ENCODE results near the gene GRIP2. TPM values are rescaled to one million over a fixed set of nuclear protein-coding genes. Genes with fewer than 3 reads are reported as not detected.

The GRIP2 gene
- total and polyA plus RNA-seq, 2 donors (not counting 3 experiments of a cell fraction or from before 2014, with no cell fraction given) = not detected

DNA sequence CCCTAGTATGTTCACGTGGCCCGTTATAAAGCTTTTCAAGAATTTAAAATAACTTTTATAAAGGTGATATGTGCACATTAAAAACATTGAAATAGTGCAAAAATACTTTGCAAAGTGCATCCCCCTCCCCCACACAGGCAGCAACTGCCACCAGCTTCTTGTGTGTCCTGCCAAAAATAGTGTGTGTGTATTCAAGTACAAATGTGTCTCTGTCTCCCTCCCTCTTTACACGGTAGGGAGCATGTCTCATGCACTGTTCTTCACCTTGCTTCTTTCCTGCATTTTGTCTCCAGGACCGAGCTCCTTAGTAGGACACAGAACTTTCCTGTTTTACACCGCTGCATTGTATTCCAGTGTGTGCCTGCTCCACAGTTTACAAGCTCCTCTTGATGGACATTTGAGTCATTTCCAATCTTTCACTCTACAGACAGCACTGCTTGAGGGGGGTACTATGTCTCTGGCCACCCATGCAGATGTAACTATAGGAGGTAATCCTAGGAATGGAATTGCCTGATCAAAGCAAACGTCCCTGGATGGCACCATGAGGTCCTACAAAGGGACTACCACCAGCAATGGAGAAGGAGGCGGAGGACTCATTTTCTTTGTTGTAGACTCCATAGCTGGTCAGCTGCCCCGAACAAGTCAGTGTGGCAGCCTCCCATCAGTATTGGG lies 85.4 kb downstream of the GRIP2 start:
- DNase-seq (ENCODE audit: low read depth, low spot score) (no peak), FAIRE-seq (no peak)
- Histone ChIP-seq H3K36me3 (ENCODE audit: control insufficient read depth in 2 of 2, extremely low read depth in 1 of 2, insufficient read depth in 2 of 2, low read length in 2 of 2) (no peaks in the 10 kb centered on the region), H3K9me1 (replicated peaks; ENCODE audit: control insufficient read depth, extremely low read depth, insufficient read depth, low read length) (no peaks in the 10 kb centered on the region), H2AFZ (ENCODE audit: low read depth, low read length) (no peak overlapping the region), H3K27me3 (ENCODE audit: control insufficient read depth in 2 of 2, insufficient read depth in 2 of 2, low read length in 2 of 2) (no peaks in the 10 kb centered on the region), H3K9me3 (replicated peaks; ENCODE audit: control insufficient read depth, insufficient read depth, low read length) (no peaks in the 10 kb centered on the region), H3K79me2 (ENCODE audit: control insufficient read depth, insufficient read depth, low read length) (no peaks in the 10 kb centered on the region), H3K27ac (ENCODE audit: insufficient read depth, low read depth, low read length) (no peak overlapping the region), H3K9ac (replicated peaks; ENCODE audit: extremely low read depth, insufficient read depth, low read length) (no peak overlapping the region), H3K4me3 (replicated peaks in 1 of 3; ENCODE audit: insufficient read depth in 1 of 3, low read depth in 1 of 3, low read length in 3 of 3) (no peak overlapping the region), H3K4me1 (ENCODE audit: control insufficient read depth, extremely low read depth, insufficient read depth, low read length) (peaks cover 43% of the 10 kb centered on the region), H3K4me2 (ENCODE audit: insufficient read depth, low read length) (no peak overlapping the region), H4K20me1 (replicated peaks; ENCODE audit: control insufficient read depth, extremely low read depth, insufficient read depth, low read length) (no peaks in the 10 kb centered on the region)
- intact Hi-C loops (cut with micrococcal nuclease) = loop anchor here (5.0 kb wide), 1 partner anchor 312 kb away; no protein-coding TSS in a partner anchor
- CTCF ChIA-PET = no interaction called here
- TF ChIP-seq MAX (IDR thresholded peaks at IDR 0.05; ENCODE audit: insufficient read depth, insufficient read length) = no peak
- no peak for TF ChIP-seq CTCF (IDR thresholded peaks at IDR 0.05; ENCODE audit: extremely low read depth in 1 of 2, insufficient read depth in 1 of 2, low read depth in 1 of 2, low read length in 2 of 2)
- TF ChIP-seq EZH2 (IDR thresholded peaks at IDR 0.05; ENCODE audit: borderline replicate concordance, low read depth, low read length, severe bottlenecking) = no peak
- TF ChIP-seq JUN (IDR thresholded peaks at IDR 0.05; ENCODE audit: borderline replicate concordance, insufficient read depth, insufficient read length, low read depth) = no peak
- no peak for TF ChIP-seq POLR2A (IDR thresholded peaks at IDR 0.05; ENCODE audit: low read depth, low read length)
- TF ChIP-seq GATA2 (IDR thresholded peaks at IDR 0.05; ENCODE audit: insufficient read depth, insufficient read length, low read depth, low read length) = no peak
- TF ChIP-seq MYC (IDR thresholded peaks at IDR 0.05; ENCODE audit: low read depth, low read length) = no peak
- no peak for TF ChIP-seq POLR2AphosphoS5 (IDR thresholded peaks at IDR 0.05; ENCODE audit: insufficient read depth, low read depth, low read length)
- no peak for TF ChIP-seq FOS (IDR thresholded peaks at IDR 0.05; ENCODE audit: borderline replicate concordance, insufficient read depth, low read length)
- dilution Hi-C loops (cut with MboI; ENCODE audit: extremely low pct_ligation_motif_present, low sequenced_read_pairs) = no loop called here
- BruUV-seq (replicated peaks) = no TSS peak
- POLR2A ChIA-PET = interaction anchor here (1.0 kb wide), 1 partner anchor 53 kb away, joined by 3 read pairs; the partner anchor contains the start of gene SLC6A6

Measured in endothelial cell of umbilical vein (primary cell).